GM21360 (cell line): ENCODE results near the gene ZFPM1.
A peak's percentile ranks its signal among the peaks of the same experiment; 100 is the strongest.

Experiments
- ATAC-seq: cut with Tn5 transposase; IDR thresholded peaks from one replicate; pipeline ENCODE4 v1.9.1; 2021; ENCODE audit warnings: mild to moderate bottlenecking, moderate library complexity; ENCODE audit not compliant: unreplicated experiment

ZFPM1 gene

GRCh38 chr16:88448461-88449266, 4.4 kb upstream of the ZFPM1 start:
- no peak for ATAC-seq

DNA sequence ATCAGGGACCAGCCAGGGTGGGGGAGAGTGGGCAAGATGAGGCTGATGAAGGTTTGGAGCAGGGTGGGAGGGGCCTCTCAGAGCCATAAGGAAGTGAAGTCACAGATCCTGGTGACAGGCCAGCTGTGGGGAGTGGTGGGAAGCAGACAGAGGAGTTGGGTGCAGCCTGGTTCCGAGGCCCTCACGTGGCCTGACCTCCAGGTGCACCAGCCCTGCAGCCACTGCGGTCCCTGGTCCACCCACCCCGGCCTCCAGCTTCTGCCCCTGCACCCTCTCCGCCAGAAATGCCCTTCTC, 3.9 kb upstream of the ZFPM1 start:
- ATAC-seq = no peak

GRCh38 chr16:88451586-88452481, 1.2 kb upstream of the ZFPM1 start:
- ATAC-seq = no peak

DNA sequence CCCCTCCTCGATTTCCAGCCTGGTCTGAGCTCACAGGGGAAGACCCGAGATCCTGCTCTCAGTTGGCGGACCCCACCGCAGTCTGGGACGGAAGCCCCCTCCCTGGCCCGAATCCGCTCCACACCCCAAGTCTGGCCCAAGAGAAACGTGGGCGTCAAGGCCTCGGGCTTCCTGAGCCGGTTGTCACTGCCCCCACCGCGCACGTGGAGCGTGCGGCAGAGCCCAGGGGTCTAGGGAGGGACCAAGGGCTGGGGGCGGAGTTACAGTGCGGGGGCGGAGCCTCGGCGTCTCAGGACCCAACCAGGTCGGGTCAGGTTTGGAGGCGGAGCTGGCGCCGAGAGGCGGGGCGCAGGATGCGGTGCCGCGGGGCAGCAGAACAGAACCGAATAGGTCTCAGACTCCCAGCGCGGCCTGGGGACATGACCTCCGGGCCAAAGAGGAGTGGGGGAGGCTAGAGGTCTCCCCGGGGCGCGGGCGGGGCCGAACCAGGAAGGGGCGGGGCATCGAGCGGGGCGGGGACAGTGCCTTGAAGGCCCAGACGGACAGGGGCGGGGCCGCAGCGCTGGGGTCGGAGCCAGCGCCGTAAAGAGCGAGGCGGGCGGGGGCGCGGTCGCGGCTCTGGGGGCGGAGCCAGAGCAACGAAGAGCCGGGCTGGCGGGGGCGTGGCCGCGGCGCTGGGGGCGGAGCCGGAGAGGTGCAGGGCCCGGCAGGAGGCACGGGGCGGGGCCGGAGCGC, 431 bp upstream of the ZFPM1 start:
- peak; percentile 59 for ATAC-seq

DNA sequence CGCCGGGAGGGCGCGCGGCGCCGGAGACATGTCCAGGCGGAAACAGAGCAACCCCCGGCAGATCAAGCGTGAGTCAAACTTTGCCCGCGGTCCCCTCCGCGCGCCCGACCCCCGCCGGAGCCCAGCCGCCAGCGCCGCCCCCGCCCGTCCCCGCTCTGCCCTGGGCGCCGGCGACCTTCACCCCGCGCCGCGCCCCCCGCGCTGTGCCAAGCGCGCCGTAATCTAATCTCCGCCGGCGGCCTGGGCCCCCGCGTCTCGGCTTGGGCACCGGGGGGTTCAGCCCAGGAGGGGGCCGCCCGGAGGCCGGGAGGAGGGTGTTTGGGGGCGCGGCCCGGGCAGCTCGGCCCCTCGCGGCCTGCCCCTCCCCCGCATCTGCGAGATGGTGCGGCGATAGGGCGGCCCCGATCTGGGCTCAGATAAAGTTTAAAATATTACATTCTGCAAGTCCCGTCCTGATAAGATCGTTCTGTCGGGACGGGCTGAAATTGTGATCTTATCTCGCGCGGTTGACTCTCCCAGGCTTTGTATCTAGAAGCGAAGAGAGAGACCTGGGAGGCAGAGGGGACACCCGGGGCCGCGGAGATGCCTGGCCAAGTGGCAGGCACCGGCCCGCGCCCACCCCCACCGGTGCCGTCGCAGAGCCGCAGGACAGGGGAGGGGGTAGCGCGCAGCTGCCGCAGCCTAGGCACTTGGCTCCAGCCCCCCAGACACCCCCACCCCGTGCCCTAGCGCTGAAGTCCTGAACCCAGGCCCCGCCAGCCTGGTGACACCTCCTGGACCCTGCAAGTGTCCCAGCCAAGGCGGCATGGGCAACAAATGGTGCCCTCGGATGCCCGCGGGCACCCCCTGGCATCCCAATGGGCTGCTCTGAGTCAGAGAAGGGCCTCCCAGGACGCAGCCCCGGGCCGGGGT, 787 bp downstream of the ZFPM1 start:
- no peak for ATAC-seq

DNA sequence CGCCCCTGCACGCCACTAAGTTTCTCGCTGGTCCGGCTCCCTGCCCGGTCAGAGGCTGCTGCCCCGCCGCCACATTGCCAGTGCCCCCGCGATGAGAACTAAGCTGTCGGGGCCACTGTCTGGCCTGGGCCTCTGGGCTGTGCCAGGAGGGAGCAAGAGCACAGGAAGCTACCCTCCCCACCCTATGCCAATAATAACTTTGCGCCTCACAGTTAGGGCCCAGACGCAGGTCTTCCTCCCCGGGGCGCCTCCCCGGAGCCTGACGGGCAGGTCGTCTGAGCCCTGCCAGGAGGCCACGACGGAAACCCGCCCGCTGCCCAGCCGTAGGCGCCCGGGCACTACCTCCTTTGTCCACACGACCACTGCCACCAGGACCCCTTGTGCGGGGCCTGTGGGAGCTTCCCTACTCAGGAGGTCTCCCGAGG, 1.5 kb downstream of the ZFPM1 start:
- no peak for ATAC-seq

GRCh38 chr16:88455610-88456355, 2.7 kb downstream of the ZFPM1 start:
- ATAC-seq = no peak

DNA sequence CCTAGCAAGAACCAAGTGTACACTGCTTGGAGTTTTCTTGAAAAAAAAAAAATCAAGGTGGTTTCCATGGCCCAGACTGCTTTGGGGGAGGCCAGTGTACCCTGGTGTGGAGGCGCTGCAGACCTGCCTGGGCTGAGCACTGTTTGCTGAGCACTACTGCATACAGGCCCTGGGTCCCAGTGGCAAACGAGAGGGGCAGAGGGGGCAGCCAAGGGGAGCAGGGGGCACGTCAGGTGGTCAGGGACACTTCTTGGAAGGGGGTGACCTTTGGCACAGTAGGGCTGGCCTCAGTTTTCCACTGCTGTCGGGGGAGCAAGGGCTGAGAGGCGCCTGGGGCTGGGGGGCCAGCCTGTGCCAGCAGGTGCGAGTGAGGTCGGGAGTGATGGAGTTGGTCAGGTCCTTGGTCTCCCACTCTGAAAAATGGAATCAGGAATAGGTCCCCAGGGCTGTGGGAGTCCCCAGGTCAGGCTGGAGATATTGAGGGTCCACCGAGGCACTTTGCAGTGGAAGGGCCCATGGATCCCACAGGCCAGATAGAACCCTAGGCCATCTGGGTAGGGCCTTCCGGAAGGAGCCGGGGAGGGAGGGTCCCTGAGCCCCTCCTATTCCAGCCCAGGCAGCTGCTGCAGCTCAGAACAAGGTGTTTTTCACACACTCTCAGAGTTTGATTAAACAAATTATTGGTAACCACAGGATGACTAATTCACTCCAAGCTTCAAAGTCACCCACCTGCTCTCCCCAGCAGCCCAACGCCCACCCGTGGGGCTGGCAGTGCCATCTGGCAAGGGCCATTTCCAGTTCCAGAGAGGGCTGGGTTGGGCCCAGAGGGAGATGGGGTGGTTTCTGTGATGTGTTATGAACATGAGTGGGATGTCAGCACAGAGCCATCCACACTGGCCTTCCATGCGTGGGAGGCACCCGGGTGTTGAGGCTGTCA, 3.5 kb downstream of the ZFPM1 start:
- ATAC-seq = no peak

DNA sequence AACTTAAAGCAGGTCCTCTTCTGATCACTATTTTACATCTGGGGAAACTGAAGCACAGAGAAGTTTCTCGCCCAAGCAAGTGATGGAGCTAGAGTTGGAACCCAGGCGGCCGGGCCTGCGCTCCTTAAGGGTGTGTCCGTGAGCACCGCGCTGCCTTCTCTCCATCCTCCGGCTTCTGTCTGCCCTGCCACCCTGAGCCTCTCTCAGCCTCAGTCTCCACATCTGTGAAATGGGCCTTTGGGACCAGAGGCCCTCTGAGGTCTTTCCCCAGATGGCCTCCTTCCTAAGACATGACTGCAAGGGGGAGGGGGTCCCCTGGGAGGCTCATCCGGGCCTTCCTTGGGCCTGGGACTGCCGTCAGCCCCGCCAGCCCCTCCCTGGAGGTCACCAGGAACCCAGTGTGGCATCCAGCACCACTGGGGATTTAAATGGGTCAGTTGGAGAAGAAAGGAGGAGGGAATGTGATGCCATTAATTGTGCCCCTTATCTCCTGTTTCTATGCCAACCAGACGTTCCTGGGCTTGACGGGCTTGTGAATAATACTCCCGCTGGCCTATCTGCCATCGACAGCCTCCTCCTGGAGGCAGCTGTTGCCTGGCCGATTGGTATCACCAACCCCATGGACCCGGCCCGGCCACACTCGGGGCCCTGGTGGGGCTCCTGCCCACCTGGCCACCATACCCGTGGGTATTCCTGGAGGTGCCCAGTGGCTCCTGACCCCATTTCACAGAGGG, 5.1 kb downstream of the ZFPM1 start:
- ATAC-seq = no peak

GRCh38 chr16:88458773-88459235, 5.7 kb downstream of the ZFPM1 start:
- ATAC-seq = no peak

DNA sequence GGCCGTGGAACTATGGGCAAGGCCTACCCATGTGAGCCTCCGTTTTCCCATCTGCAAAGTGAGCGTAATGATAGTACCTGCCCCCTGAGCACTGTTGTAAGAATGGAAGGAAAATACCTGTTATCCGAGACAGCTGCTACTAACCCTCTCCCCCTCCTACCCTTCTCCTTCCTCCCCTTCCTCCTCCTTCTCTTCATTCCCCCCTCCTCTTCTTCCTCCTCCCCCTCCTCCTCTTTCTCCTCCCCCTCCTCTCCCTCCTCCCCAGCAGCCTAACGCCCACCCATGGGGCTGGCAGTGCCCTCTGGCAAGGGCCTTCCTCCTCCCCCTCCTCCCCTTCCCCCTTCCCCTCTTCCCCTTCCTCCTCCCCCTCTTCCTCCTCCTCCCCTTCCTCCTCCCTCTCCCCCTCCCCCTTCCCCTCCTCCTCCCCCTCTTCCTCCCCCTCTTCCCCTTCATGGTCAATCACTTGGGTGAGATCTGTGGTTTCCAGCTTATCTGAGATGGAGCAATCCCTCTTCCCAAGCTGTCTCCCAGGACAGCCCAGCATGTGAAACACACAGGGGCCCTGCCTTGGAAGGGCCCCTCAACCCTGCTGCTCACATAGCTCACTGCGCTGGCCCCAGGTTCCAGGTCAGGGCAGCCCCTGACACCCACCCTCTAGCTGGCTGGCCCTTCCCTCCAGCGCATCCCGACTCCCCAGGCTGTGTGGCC, 6.4 kb downstream of the ZFPM1 start:
- ATAC-seq = no peak

- ATAC-seq = no peak
Measured at GRCh38 chr16:88460496-88461330, 7.6 kb downstream of the ZFPM1 start.

- ATAC-seq = no peak
Measured at GRCh38 chr16:88461331-88462269, 8.5 kb downstream of the ZFPM1 start.

DNA sequence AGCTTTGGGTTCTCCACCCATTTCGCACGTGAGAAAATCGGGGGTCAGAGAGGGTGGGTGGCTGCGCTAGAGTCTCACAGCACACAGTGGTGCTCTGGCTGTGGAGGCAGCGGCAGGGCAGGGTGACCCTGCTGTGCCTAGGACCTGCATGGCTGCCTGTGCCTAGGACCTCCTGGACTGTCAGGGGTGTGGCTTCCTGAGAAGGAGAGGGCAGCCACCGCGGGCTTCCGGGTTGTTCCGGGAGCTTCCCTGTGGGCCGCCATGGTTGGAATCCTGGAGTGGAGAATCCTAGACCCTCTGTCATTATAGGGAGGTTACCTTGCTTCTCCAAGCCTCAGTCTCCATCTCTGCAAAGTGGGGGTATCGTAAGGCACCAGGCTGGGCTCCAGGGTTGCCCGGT, 9.3 kb downstream of the ZFPM1 start:
- ATAC-seq = no peak

DNA sequence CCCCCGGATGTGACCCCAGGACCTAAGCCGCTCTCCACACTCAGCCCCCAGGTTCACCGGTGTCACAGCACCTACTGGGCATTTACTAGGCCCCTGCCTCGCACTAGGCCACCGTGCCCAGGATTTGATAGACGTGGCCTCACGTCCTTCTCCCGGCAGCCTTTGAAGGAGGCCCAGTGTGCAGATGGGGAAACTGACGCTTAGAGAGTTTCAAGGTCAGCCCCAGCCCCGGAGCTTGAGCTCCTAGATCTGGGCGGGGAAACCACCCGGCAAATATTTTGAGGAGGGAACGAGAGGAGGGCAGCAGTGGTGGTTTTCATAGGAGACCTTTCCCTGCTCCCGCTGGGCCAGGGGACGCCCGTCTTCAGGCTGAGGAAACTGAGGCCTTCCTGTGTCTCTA, 10.3 kb downstream of the ZFPM1 start:
- ATAC-seq = no peak
